Measurements from ENCODE around the gene CISH.

The CISH gene

GRCh38 chr3:50658416-50658815 lies 46.8 kb upstream of the CISH start (continued):
- no peak for TF ChIP-seq PATZ1 (CRISPR knock-in tag; IDR thresholded peaks at IDR 0.05; ENCODE audit: borderline replicate concordance)

GRCh38 chr3:50657816-50658215 lies 46.2 kb upstream of the CISH start:
- TF ChIP-seq ZNF565 (CRISPR knock-in tag; conservative IDR thresholded peaks at IDR 0.05; ENCODE audit: low read depth): no peak
- TF ChIP-seq CREB5 (CRISPR knock-in tag; IDR thresholded peaks at IDR 0.05; ENCODE audit: low read depth): no peak
- no peak for TF ChIP-seq ZFP3 (CRISPR knock-in tag; IDR thresholded peaks at IDR 0.05)
- no peak for TF ChIP-seq ZFP30 (CRISPR knock-in tag; IDR thresholded peaks at IDR 0.05)
- no peak for TF ChIP-seq ESRRG (CRISPR knock-in tag; IDR thresholded peaks at IDR 0.05)
- TF ChIP-seq SNAI2 (CRISPR knock-in tag; IDR thresholded peaks at IDR 0.05): no peak
- TF ChIP-seq TSHZ2 (CRISPR knock-in tag; IDR thresholded peaks at IDR 0.05): no peak
- TF ChIP-seq OSR1 (CRISPR knock-in tag; IDR thresholded peaks at IDR 0.05): no peak
- no peak for TF ChIP-seq PPARA (CRISPR knock-in tag; IDR thresholded peaks at IDR 0.05; ENCODE audit: borderline replicate concordance)
- TF ChIP-seq ISL1 (CRISPR knock-in tag; IDR thresholded peaks at IDR 0.05): no peak
- no peak for TF ChIP-seq BACH2 (CRISPR knock-in tag; IDR thresholded peaks at IDR 0.05; ENCODE audit: borderline replicate concordance)
- no peak for TF ChIP-seq ARNTL (CRISPR knock-in tag; IDR thresholded peaks at IDR 0.05; ENCODE audit: borderline replicate concordance, low read depth)
- TF ChIP-seq PATZ1 (CRISPR knock-in tag; IDR thresholded peaks at IDR 0.05; ENCODE audit: borderline replicate concordance): no peak
- TF ChIP-seq GLIS3 (CRISPR knock-in tag; IDR thresholded peaks at IDR 0.05): no peak
- no peak for TF ChIP-seq ZC3H10 (CRISPR knock-in tag; IDR thresholded peaks at IDR 0.05)
- ATAC-seq: no peak

- TF ChIP-seq POU6F1 (CRISPR knock-in tag; IDR thresholded peaks at IDR 0.05; ENCODE audit: borderline replicate concordance, low read depth): no peak
- TF ChIP-seq OSR1 (CRISPR knock-in tag; IDR thresholded peaks at IDR 0.05): no peak
- TF ChIP-seq GLIS3 (CRISPR knock-in tag; IDR thresholded peaks at IDR 0.05): no peak
- TF ChIP-seq TOX (CRISPR knock-in tag; IDR thresholded peaks at IDR 0.05; ENCODE audit: borderline replicate concordance): no peak
- ATAC-seq: no peak
Measured at GRCh38 chr3:50657407-50657806, 45.8 kb upstream of the CISH start.

- no peak for ATAC-seq
- TF ChIP-seq PATZ1 (CRISPR knock-in tag; IDR thresholded peaks at IDR 0.05; ENCODE audit: borderline replicate concordance): no peak
- no peak for TF ChIP-seq POU6F1 (CRISPR knock-in tag; IDR thresholded peaks at IDR 0.05; ENCODE audit: borderline replicate concordance, low read depth)
- TF ChIP-seq TOX (CRISPR knock-in tag; IDR thresholded peaks at IDR 0.05; ENCODE audit: borderline replicate concordance): no peak
- no peak for TF ChIP-seq ZC3H10 (CRISPR knock-in tag; IDR thresholded peaks at IDR 0.05)
- no peak for TF ChIP-seq PPARA (CRISPR knock-in tag; IDR thresholded peaks at IDR 0.05; ENCODE audit: borderline replicate concordance)
- no peak for TF ChIP-seq ARNTL (CRISPR knock-in tag; IDR thresholded peaks at IDR 0.05; ENCODE audit: borderline replicate concordance, low read depth)
- no peak for TF ChIP-seq ZNF565 (CRISPR knock-in tag; conservative IDR thresholded peaks at IDR 0.05; ENCODE audit: low read depth)
- no peak for TF ChIP-seq ISL1 (CRISPR knock-in tag; IDR thresholded peaks at IDR 0.05)
- TF ChIP-seq ZFP3 (CRISPR knock-in tag; IDR thresholded peaks at IDR 0.05): no peak
- TF ChIP-seq GLIS3 (CRISPR knock-in tag; IDR thresholded peaks at IDR 0.05): no peak
- no peak for TF ChIP-seq ZNF8 (CRISPR knock-in tag; IDR thresholded peaks at IDR 0.05)
- TF ChIP-seq RARB (CRISPR knock-in tag; IDR thresholded peaks at IDR 0.05): no peak
- no peak for TF ChIP-seq SNAI2 (CRISPR knock-in tag; IDR thresholded peaks at IDR 0.05)
- TF ChIP-seq ZFP30 (CRISPR knock-in tag; IDR thresholded peaks at IDR 0.05): no peak
Measured at GRCh38 chr3:50656417-50657195, 45.0 kb upstream of the CISH start.
